Ectodermal cell (in vitro differentiated cells): ENCODE results near the gene UBXN4.

Experiments used
- H3K27ac ChIP-seq: 2 replicates; pipeline ENCODE4 v1.7.0; 2013; ENCODE audit warnings: mild to moderate bottlenecking, low read depth, low read length; ENCODE audit not compliant: insufficient read depth, poor library complexity, severe bottlenecking
- H3K27me3 ChIP-seq: 2 replicates; pipeline ENCODE4 v1.7.0; 2013; ENCODE audit warnings: mild to moderate bottlenecking, low read length; ENCODE audit not compliant: insufficient read depth, control insufficient read depth, poor library complexity, severe bottlenecking
- H3K36me3 ChIP-seq: one replicate; pipeline ENCODE4 v1.7.0; 2013; ENCODE audit warnings: low read length; ENCODE audit not compliant: control insufficient read depth, insufficient read depth
- H3K4me1 ChIP-seq: one replicate; pipeline ENCODE4 v1.7.0; 2013; ENCODE audit warnings: low read length; ENCODE audit not compliant: control insufficient read depth, insufficient read depth
- H3K4me3 ChIP-seq: 2 replicates; pipeline ENCODE4 v1.7.0; 2013; ENCODE audit warnings: low read depth, low read length, control low read depth; ENCODE audit not compliant: insufficient read depth
- H3K9me3 ChIP-seq: 2 replicates; pipeline ENCODE4 v1.7.0; 2013; ENCODE audit warnings: mild to moderate bottlenecking, low read length, moderate library complexity; ENCODE audit not compliant: control insufficient read depth
- WGBS, 2 experiments: methylation state at CpG; one replicate each; pipeline ENCODE4 v1.1.7; 2013; ENCODE audit warnings: missing lambda C conversion rate in 2 of 2; 5-methylcytosine and 5-hydroxymethylcytosine counted together

The UBXN4 gene

GRCh38 chr2:135820003-135820618, 78.5 kb downstream of the UBXN4 start:
- Histone ChIP-seq H3K27ac (no peak overlapping the region), H3K4me1 (no peaks in the 10 kb centered on the region), H3K9me3 (no peaks in the 10 kb centered on the region), H3K27me3 (no peaks in the 10 kb centered on the region), H3K4me3 (no peak overlapping the region), H3K36me3 (no peaks in the 10 kb centered on the region)
- 78 to 81% methylated on average over 9 of the region's 9 CpGs for WGBS, 2 experiments

- 91 to 96% methylated on average over 2 of the region's 2 CpGs for WGBS, 2 experiments
Observed at GRCh38 chr2:135821190-135821589, 79.5 kb downstream of the UBXN4 start.

GRCh38 chr2:135822855-135823254, 81.2 kb downstream of the UBXN4 start:
- H3K27me3 ChIP-seq, result no peaks in the 10 kb centered on the region
- no peak overlapping the region for H3K4me3 ChIP-seq
- no peaks in the 10 kb centered on the region for H3K36me3 ChIP-seq
- WGBS, 2 experiments, result 92 to 95% methylated on average over 1 of the region's 1 CpG
- no peaks in the 10 kb centered on the region for H3K9me3 ChIP-seq
- H3K27ac ChIP-seq, result no peak overlapping the region
- H3K4me1 ChIP-seq, result no peaks in the 10 kb centered on the region

More at GRCh38 chr2:135821190-135821589, 79.5 kb downstream of the UBXN4 start:
- H3K36me3 ChIP-seq, result no peaks in the 10 kb centered on the region
- no peaks in the 10 kb centered on the region for H3K27me3 ChIP-seq
- H3K9me3 ChIP-seq, result no peaks in the 10 kb centered on the region
- no peak overlapping the region for H3K4me3 ChIP-seq
- H3K4me1 ChIP-seq, result no peaks in the 10 kb centered on the region
- no peak overlapping the region for H3K27ac ChIP-seq

- H3K36me3 ChIP-seq, result no peaks in the 10 kb centered on the region
- H3K4me3 ChIP-seq, result no peak overlapping the region
- H3K9me3 ChIP-seq, result no peaks in the 10 kb centered on the region
- WGBS, 2 experiments, result 93 to 94% methylated on average over 9 of the region's 9 CpGs
- H3K27me3 ChIP-seq, result no peaks in the 10 kb centered on the region
- H3K4me1 ChIP-seq, result no peaks in the 10 kb centered on the region
- H3K27ac ChIP-seq, result no peak overlapping the region
Observed at GRCh38 chr2:135825131-135825530, 83.5 kb downstream of the UBXN4 start.

- H3K9me3 ChIP-seq, result no peaks in the 10 kb centered on the region
- no peaks in the 10 kb centered on the region for H3K4me1 ChIP-seq
- H3K27me3 ChIP-seq, result no peaks in the 10 kb centered on the region
- no peak overlapping the region for H3K4me3 ChIP-seq
- 80 to 84% methylated on average over 11 of the region's 11 CpGs for WGBS, 2 experiments
- H3K36me3 ChIP-seq, result no peaks in the 10 kb centered on the region
- no peak overlapping the region for H3K27ac ChIP-seq
Observed at GRCh38 chr2:135825550-135826176, 84.0 kb downstream of the UBXN4 start.

GRCh38 chr2:135826544-135826943, 84.9 kb downstream of the UBXN4 start:
- no peak overlapping the region for H3K27ac ChIP-seq
- 87% methylated on average over 6 of the region's 6 CpGs for WGBS, 2 experiments

GRCh38 chr2:135829378-135830135, 87.9 kb downstream of the UBXN4 start:
- H3K4me3 ChIP-seq, result no peak overlapping the region
- no peaks in the 10 kb centered on the region for H3K9me3 ChIP-seq
- 95 to 97% methylated on average over 12 of the region's 13 CpGs for WGBS, 2 experiments
- no peaks in the 10 kb centered on the region for H3K4me1 ChIP-seq
- H3K36me3 ChIP-seq, result no peaks in the 10 kb centered on the region
- no peaks in the 10 kb centered on the region for H3K27me3 ChIP-seq
- no peak overlapping the region for H3K27ac ChIP-seq

More at GRCh38 chr2:135826544-135826943, 84.9 kb downstream of the UBXN4 start:
- Histone ChIP-seq H3K4me1 (no peaks in the 10 kb centered on the region), H3K9me3 (no peaks in the 10 kb centered on the region), H3K4me3 (no peak overlapping the region), H3K27me3 (no peaks in the 10 kb centered on the region), H3K36me3 (no peaks in the 10 kb centered on the region)

GRCh38 chr2:135831180-135831812, 89.6 kb downstream of the UBXN4 start:
- Histone ChIP-seq H3K36me3 (no peaks in the 10 kb centered on the region), H3K27ac (no peak overlapping the region), H3K4me1 (no peaks in the 10 kb centered on the region), H3K27me3 (no peaks in the 10 kb centered on the region), H3K9me3 (no peaks in the 10 kb centered on the region), H3K4me3 (no peak overlapping the region)
- WGBS, 2 experiments, result 86 to 87% methylated on average over 14 of the region's 14 CpGs

- Histone ChIP-seq H3K9me3 (no peaks in the 10 kb centered on the region), H3K27ac (no peak overlapping the region), H3K4me1 (no peaks in the 10 kb centered on the region), H3K36me3 (no peaks in the 10 kb centered on the region), H3K4me3 (no peak overlapping the region), H3K27me3 (no peaks in the 10 kb centered on the region)
- 87 to 96% methylated on average over 6 of the region's 6 CpGs for WGBS, 2 experiments
Observed at GRCh38 chr2:135832891-135833290, 91.2 kb downstream of the UBXN4 start.
